Sigmoid colon (tissue), 4 donors: ENCODE results near the gene PRKAG2.

Experiments
- EP300 ChIP-seq, 4 donors: sonication (generic); formaldehyde crosslinking; IDR thresholded peaks; one replicate each; pipeline ENCODE4 v1.6.1; 2017; ENCODE audit warnings: antibody characterized with exemption in 4 of 4
- POLR2A ChIP-seq, 2 donors: fragments of 450-650 bp; IDR thresholded peaks; one replicate each; pipeline ENCODE4 v1.6.1; 2016; ENCODE audit warnings: antibody characterized with exemption in 2 of 2, mild to moderate bottlenecking in 2 of 2, moderate library complexity in 2 of 2
- TF ChIP-seq, protein P1 (sequence below), 4 experiments: fragments of 450-650 bp in 3 of 4; fragments of 200-600 bp in 1 of 4; IDR thresholded peaks; one replicate each; pipeline ENCODE4 v1.5.1; 2016 to 2019; ENCODE audit warnings: antibody characterized with exemption in 4 of 4, mild to moderate bottlenecking in 3 of 4, moderate library complexity in 2 of 4

DNA sequence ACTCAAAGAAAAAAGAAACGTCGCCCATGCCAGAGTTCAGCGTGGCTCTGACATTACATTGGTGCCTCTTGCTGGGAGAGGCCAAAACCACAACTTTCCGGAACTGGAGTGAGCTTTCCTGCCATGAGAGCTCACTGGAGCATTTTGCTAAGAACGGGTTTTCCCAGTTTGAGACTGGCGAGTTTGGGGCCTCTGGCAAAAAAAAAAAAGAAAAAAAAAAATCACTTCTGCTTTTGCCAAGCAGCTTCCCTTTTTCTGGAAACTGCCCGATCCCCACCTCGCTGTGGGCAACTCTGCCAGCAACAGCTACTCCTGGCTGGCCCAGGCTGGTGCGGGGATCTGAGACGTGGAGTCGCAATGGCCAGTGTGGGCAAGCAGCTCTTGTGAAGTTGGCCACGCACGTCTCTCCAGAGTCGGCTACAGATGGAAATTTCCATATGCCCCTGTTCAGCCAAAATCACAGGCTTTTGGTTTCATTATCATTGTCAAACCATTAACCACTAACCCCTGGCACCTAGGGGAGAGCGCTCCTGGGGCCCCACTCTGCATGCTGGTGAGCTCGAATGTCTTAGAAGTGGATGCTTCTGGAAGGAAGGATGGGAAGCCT, 25.7 kb downstream of the PRKAG2 start:
- TF ChIP-seq POLR2A (IDR thresholded peaks at IDR 0.05) (no peak), EP300 (IDR thresholded peaks at IDR 0.05) (no peak)
- TF ChIP-seq, protein P1, sequence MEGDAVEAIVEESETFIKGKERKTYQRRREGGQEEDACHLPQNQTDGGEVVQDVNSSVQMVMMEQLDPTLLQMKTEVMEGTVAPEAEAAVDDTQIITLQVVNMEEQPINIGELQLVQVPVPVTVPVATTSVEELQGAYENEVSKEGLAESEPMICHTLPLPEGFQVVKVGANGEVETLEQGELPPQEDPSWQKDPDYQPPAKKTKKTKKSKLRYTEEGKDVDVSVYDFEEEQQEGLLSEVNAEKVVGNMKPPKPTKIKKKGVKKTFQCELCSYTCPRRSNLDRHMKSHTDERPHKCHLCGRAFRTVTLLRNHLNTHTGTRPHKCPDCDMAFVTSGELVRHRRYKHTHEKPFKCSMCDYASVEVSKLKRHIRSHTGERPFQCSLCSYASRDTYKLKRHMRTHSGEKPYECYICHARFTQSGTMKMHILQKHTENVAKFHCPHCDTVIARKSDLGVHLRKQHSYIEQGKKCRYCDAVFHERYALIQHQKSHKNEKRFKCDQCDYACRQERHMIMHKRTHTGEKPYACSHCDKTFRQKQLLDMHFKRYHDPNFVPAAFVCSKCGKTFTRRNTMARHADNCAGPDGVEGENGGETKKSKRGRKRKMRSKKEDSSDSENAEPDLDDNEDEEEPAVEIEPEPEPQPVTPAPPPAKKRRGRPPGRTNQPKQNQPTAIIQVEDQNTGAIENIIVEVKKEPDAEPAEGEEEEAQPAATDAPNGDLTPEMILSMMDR (IDR thresholded peaks at IDR 0.05) = no peak
